Heart left ventricle (tissue), 13 donors: ENCODE results near the gene CALML4.
"Not testable (repeated sequence)": the region's sequence is repeated elsewhere in the genome, so short reads cannot be mapped to it uniquely, and the experiment has no call there.

Source experiments
- CTCF ChIP-seq, 12 donors: fragments of 200-600 bp; sonication (generic) in 4 of 12; IDR thresholded peaks; one replicate each; pipeline versions ENCODE4 v1.5.0 to v1.8.0; 2018 to 2022; ENCODE audit warnings: antibody characterized with exemption in 12 of 12, mild to moderate bottlenecking in 5 of 12
- POLR2A ChIP-seq, 2 donors: fragments of 450-650 bp; IDR thresholded peaks; one replicate each; pipeline ENCODE4 v1.6.1; 2017; ENCODE audit warnings: antibody characterized with exemption in 2 of 2, mild to moderate bottlenecking in 2 of 2, moderate library complexity in 2 of 2
- donor health status: ischemic (EF 13 %, LVEDD 7.1; RV severe dilation, severe dysfunction).
- donor health status: DM: no; HTN: yes; CAD: no.
- donor health status: DM: no; HTN: no; CAD: no.
- donor health status: ischemic (EF 25% LVEDD 6.9; RV normal size, moderate dysfunction).
- donor health status: ischemic (EF 25% LVEDD 5.7; RV mildly dilated, moderate dysfunction).
- donor health status: ischemic (EF 35%, LVEDD 5.7; RV mildly dilated, moderate dysfunction).
- donor health status: nonischemic (EF 11% LVEDD 7.7; RV severe dilation, severe dysfunction).
- donor health status: DM: yes; HTN: yes; CAD: no.
- donor health status: PGD.
- donor health status: ischemic (EF 29% LVEDD 5.4; RV normal size, mild dysfunction).
- donor health status: nonischemic (EF 23%, LVEDD 6.1; RV moderate dilation, normal function).

GRCh38 chr15:68213491-68213845 is 8.3 kb upstream of the CALML4 start:
- TF ChIP-seq CTCF, POLR2A (IDR thresholded peaks at IDR 0.05): not testable (repeated sequence)
